IMR-90 (cell line): ENCODE measurements around the gene LALBA. TPM values are rescaled to one million over a fixed set of nuclear protein-coding genes. Genes with fewer than 3 reads are reported as not detected.

ENCODE experiments used
- ATAC-seq: fragments of 200-7000 bp; cut with Tn5 transposase; 2 replicates; pipeline ENCODE4 v1.9.1; 2020; ENCODE audit warnings: low read depth, mild to moderate bottlenecking, moderate library complexity
- BruUV-seq: library from RNA; stranded (reverse); fragments of 400-500 nt; replicated peaks from 2 replicates; lab custom pipeline; 2021; lab: Mats Ljungman, UMichigan
- CTCF ChIA-PET: fragments of 300-600 bp; formaldehyde crosslinking; extraction: SDS; loops from one replicate; lab custom pipeline; 2021; ENCODE audit warnings: antibody characterized with exemption; lab: Yijun Ruan, JAX
- POLR2A ChIA-PET: fragments of 300-600 bp; sonication (Branson Sonifier 250); formaldehyde crosslinking; loops from one replicate; lab custom pipeline; 2022; ENCODE audit warnings: antibody characterized with exemption; ENCODE audit not compliant: unreplicated experiment; lab: Charles Lee
- DNase-seq: peaks from one replicate; pipeline ENCODE4 v3.0.0; 2013
- H2AFZ ChIP-seq: replicated peaks from 2 replicates; pipeline ENCODE3; 2013; ENCODE audit warnings: low read length, mild to moderate bottlenecking; ENCODE audit not compliant: poor library complexity
- H2AK5ac ChIP-seq: 2 replicates; pipeline ENCODE4 v1.6.1; 2013; ENCODE audit warnings: low read depth, low read length, inconsistent platforms
- H2AK9ac ChIP-seq: replicated peaks from 2 replicates; pipeline ENCODE3; 2013; ENCODE audit warnings: mild to moderate bottlenecking, low read depth, low read length, moderate library complexity; ENCODE audit not compliant: poor library complexity
- H2BK120ac ChIP-seq: 2 replicates; pipeline ENCODE4 v1.6.1; 2013; ENCODE audit warnings: low read depth, low read length, inconsistent platforms
- H2BK15ac ChIP-seq: 3 replicates; pipeline ENCODE4 v1.6.1; 2013; ENCODE audit warnings: low read depth, low read length, inconsistent platforms
- H2BK20ac ChIP-seq: 2 replicates; pipeline ENCODE4 v1.6.1; 2013; ENCODE audit warnings: low read depth, mild to moderate bottlenecking, inconsistent platforms, low read length, moderate library complexity
- H2BK5ac ChIP-seq: 2 replicates; pipeline ENCODE4 v1.6.1; 2013; ENCODE audit warnings: mild to moderate bottlenecking, low read depth, low read length, inconsistent platforms; ENCODE audit not compliant: poor library complexity, severe bottlenecking
- H3K14ac ChIP-seq: replicated peaks from 2 replicates; pipeline ENCODE4 v1.6.1; 2013; ENCODE audit warnings: low read depth, low read length, inconsistent platforms
- H3K18ac ChIP-seq: 2 replicates; pipeline ENCODE4 v1.6.1; 2013; ENCODE audit warnings: low read depth, low read length, control low read depth
- H3K23ac ChIP-seq: 2 replicates; pipeline ENCODE4 v1.6.1; 2013; ENCODE audit warnings: low read depth, low read length, inconsistent platforms
- H3K27ac ChIP-seq: 2 replicates; pipeline ENCODE4 v1.5.1; 2013; ENCODE audit warnings: mild to moderate bottlenecking, control low read depth, low read length; ENCODE audit not compliant: insufficient read depth
- H3K27me3 ChIP-seq: 2 replicates; pipeline ENCODE4 v1.6.1; 2013; ENCODE audit warnings: low read length; ENCODE audit not compliant: control insufficient read depth, insufficient read depth
- H3K36me3 ChIP-seq: 2 replicates; pipeline ENCODE4 v1.6.1; 2013; ENCODE audit warnings: low read length, mixed read lengths; ENCODE audit not compliant: control insufficient read depth, insufficient read depth
- H3K4ac ChIP-seq: 2 replicates; pipeline ENCODE4 v1.6.1; 2013; ENCODE audit warnings: low read depth, low read length, inconsistent platforms
- H3K4me1 ChIP-seq: 2 replicates; pipeline ENCODE4 v1.6.1; 2013; ENCODE audit warnings: low read length, mixed read lengths; ENCODE audit not compliant: control insufficient read depth, insufficient read depth
- H3K4me2 ChIP-seq: 2 replicates; pipeline ENCODE4 v1.6.1; 2013; ENCODE audit warnings: low read depth, mild to moderate bottlenecking, control low read depth, low read length, moderate library complexity
- H3K4me3 ChIP-seq: 2 replicates; pipeline ENCODE4 v1.5.1; 2013; ENCODE audit warnings: low read depth, mild to moderate bottlenecking, control low read depth, low read length, moderate library complexity; ENCODE audit not compliant: insufficient read depth
- H3K56ac ChIP-seq: 2 replicates; pipeline ENCODE4 v1.6.1; 2013; ENCODE audit warnings: low read length, inconsistent platforms; ENCODE audit not compliant: insufficient read depth; ENCODE audit errors: extremely low read depth
- H3K79me1 ChIP-seq, 2 experiments: 2 replicates each; pipeline ENCODE4 v1.6.1; 2013; ENCODE audit warnings: low read length in 2 of 2, inconsistent platforms in 1 of 2, low read depth in 1 of 2
- H3K9ac ChIP-seq: 2 replicates; pipeline ENCODE4 v1.6.1; 2013; ENCODE audit warnings: low read depth, low read length, control low read depth
- H3K9me1 ChIP-seq: 2 replicates; pipeline ENCODE4 v1.6.1; 2013; ENCODE audit warnings: low read length, inconsistent platforms; ENCODE audit not compliant: insufficient read depth
- H3K9me3 ChIP-seq: 2 replicates; pipeline ENCODE4 v1.6.1; 2013; ENCODE audit warnings: low read length; ENCODE audit not compliant: control insufficient read depth, insufficient read depth
- H4K20me1 ChIP-seq: 2 replicates; pipeline ENCODE4 v1.6.1; 2013; ENCODE audit warnings: low read length, inconsistent platforms; ENCODE audit not compliant: insufficient read depth
- H4K5ac ChIP-seq: 2 replicates; pipeline ENCODE4 v1.6.1; 2013; ENCODE audit warnings: mild to moderate bottlenecking, low read depth, low read length, control low read depth
- H4K8ac ChIP-seq, 2 experiments: 2 replicates each; pipeline ENCODE4 v1.6.1; 2013; ENCODE audit warnings: low read depth in 2 of 2, low read length in 2 of 2, control low read depth in 1 of 2, inconsistent platforms in 1 of 2
- H4K91ac ChIP-seq: 2 replicates; pipeline ENCODE4 v1.6.1; 2013; ENCODE audit warnings: low read depth, low read length, inconsistent platforms; ENCODE audit not compliant: insufficient read depth
- BHLHE40 ChIP-seq: fragments of 150-350 bp; IDR thresholded peaks from 2 replicates; pipeline ENCODE4 v1.6.1; 2016; ENCODE audit warnings: mild to moderate bottlenecking, low read depth, low read length
- CEBPB ChIP-seq: IDR thresholded peaks from 2 replicates; pipeline ENCODE4 v1.6.1; 2012; ENCODE audit warnings: low read depth, low read length, improper control_type of control experiment
- CHD1 ChIP-seq: IDR thresholded peaks from 2 replicates; pipeline ENCODE4 v1.6.1; 2012; ENCODE audit warnings: low read depth, low read length, improper control_type of control experiment
- CTCF ChIP-seq: conservative IDR thresholded peaks from 2 replicates; pipeline ENCODE4 v1.5.1; 2012; ENCODE audit warnings: mild to moderate bottlenecking, low read depth, low read length, improper control_type of control experiment
- ELK1 ChIP-seq: fragments of 150-350 bp; IDR thresholded peaks from 2 replicates; pipeline ENCODE4 v1.6.1; 2016; ENCODE audit warnings: low read depth, mild to moderate bottlenecking, low read length, moderate library complexity, borderline replicate concordance
- FOS ChIP-seq: fragments of 150-350 bp; IDR thresholded peaks from 2 replicates; pipeline ENCODE4 v1.6.1; 2016; ENCODE audit warnings: low read depth, low read length
- MAFK ChIP-seq: IDR thresholded peaks from 2 replicates; pipeline ENCODE4 v1.6.1; 2012; ENCODE audit warnings: low read depth, low read length, improper control_type of control experiment
- MAZ ChIP-seq: IDR thresholded peaks from 2 replicates; pipeline ENCODE4 v1.6.1; 2012; ENCODE audit warnings: low read depth, mild to moderate bottlenecking, low read length, improper control_type of control experiment, moderate library complexity, borderline replicate concordance
- MXI1 ChIP-seq: IDR thresholded peaks from 2 replicates; pipeline ENCODE4 v1.6.1; 2012; ENCODE audit warnings: low read depth, mild to moderate bottlenecking, low read length, moderate library complexity, borderline replicate concordance
- NFE2L2 ChIP-seq: fragments of 150-350 bp; IDR thresholded peaks from 2 replicates; pipeline ENCODE4 v1.6.1; 2016; ENCODE audit warnings: low read depth, mild to moderate bottlenecking, low read length
- RCOR1 ChIP-seq: IDR thresholded peaks from 2 replicates; pipeline ENCODE4 v1.6.1; 2012; ENCODE audit warnings: mild to moderate bottlenecking, low read length, improper control_type of control experiment; ENCODE audit not compliant: insufficient replicate concordance
- RFX5 ChIP-seq: IDR thresholded peaks from 2 replicates; pipeline ENCODE4 v1.8.0; 2012; ENCODE audit warnings: low read depth, mild to moderate bottlenecking, low read length, moderate library complexity
- SMC3 ChIP-seq: fragments of 150-350 bp; IDR thresholded peaks from 2 replicates; pipeline ENCODE4 v1.6.1; 2016; ENCODE audit warnings: low read depth, mild to moderate bottlenecking, antibody characterized with exemption, low read length, moderate library complexity
- WGBS, 2 experiments: methylation state at CpG; one replicate each; pipeline versions ENCODE4 v1.1.5 to v1.1.7; 2013; ENCODE audit warnings: missing lambda C conversion rate in 2 of 2; ENCODE audit not compliant: insufficient read length in 1 of 2; ENCODE audit errors: extremely low coverage in 2 of 2; 5-methylcytosine and 5-hydroxymethylcytosine counted together
- dilution Hi-C: fragments of 300-500 bp; cut with HindIII; formaldehyde crosslinking; loops from one replicate; pipeline ENCODE4 v1.14.3; 2018; ENCODE audit warnings: low sequenced_read_pairs; ENCODE audit not compliant: unreplicated experiment
- in situ Hi-C: fragments of 300-500 bp; cut with MboI; formaldehyde crosslinking; loops from 3 replicates; pipeline ENCODE4 v1.14.3; 2019; ENCODE audit warnings: low sequenced_read_pairs, inconsistent platforms, mixed read lengths
- intact Hi-C: fragments of 100-400 bp; cut with micrococcal nuclease; formaldehyde crosslinking; loops from 2 replicates; pipeline ENCODE4 v1.10.0; 2022
- polyA plus RNA-seq, 3 experiments: library from polyadenylated mRNA; depleted of rRNA; stranded (reverse); fragments of >200 nt; gene quantifications; 2 replicates each; pipeline ENCODE4 v1.2.3, GENCODE V29; 2012; ENCODE audit warnings: low replicate concordance in 1 of 3
- total RNA-seq: library from RNA; depleted of rRNA; stranded (reverse); fragments of >200 nt; gene quantifications from 2 replicates; pipeline ENCODE4 v1.2.3, GENCODE V29; 2012

The LALBA gene
- total and polyA plus RNA-seq, 2 of the 4 experiments (the other 2 are of a cell fraction), result not detected

DNA sequence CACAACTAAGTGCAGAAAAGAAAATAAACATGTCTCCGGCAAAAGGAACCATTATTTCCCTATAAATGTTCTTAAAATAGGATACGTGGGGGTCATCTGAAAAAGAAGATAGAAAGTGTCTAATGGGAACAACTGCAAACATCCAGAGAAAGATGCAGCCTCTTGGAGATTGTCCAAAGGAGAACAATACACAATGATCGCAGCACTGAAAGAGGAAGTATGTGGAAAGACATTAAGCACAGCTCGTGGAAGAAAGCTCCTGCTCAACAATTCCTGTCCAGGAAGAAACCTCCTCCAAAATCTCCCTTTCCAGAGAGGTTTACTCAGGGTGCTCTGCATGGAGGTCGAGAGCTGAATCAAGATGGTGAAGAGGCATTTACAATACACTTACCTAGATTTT is 2.5 kb upstream of the LALBA start:
- Histone ChIP-seq H3K9ac (no peak overlapping the region), H3K79me1 (no peaks in the 10 kb centered on the region), H3K4me1 (no peaks in the 10 kb centered on the region), H4K8ac (no peak overlapping the region), H4K20me1 (no peaks in the 10 kb centered on the region), H3K56ac (no peak overlapping the region), H2BK15ac (no peak overlapping the region), H2BK120ac (no peak overlapping the region), H2AK5ac (no peak overlapping the region), H3K23ac (no peak overlapping the region), H2AK9ac (no peak overlapping the region), H3K9me3 (no peaks in the 10 kb centered on the region), H4K5ac (no peak overlapping the region), H2AFZ (no peak overlapping the region), H3K36me3 (no peaks in the 10 kb centered on the region), H3K9me1 (no peaks in the 10 kb centered on the region), H2BK5ac (no peak overlapping the region), H3K4me3 (no peak overlapping the region), H3K18ac (no peak overlapping the region), H3K27ac (no peak overlapping the region), H4K91ac (no peak overlapping the region), H3K4me2 (no peak overlapping the region), H2BK20ac (no peak overlapping the region), H3K4ac (no peak overlapping the region), H3K27me3 (no peaks in the 10 kb centered on the region; the same call in 1 of the 2 replicates), H3K14ac (no peak overlapping the region)
- no peak for TF ChIP-seq ELK1
- TF ChIP-seq CHD1, result no peak
- no peak for TF ChIP-seq SMC3
- no peak for TF ChIP-seq MXI1
- TF ChIP-seq RFX5, result no peak
- no peak for TF ChIP-seq CEBPB
- no peak for TF ChIP-seq RCOR1
- TF ChIP-seq FOS, result no peak
- TF ChIP-seq BHLHE40, result no peak
- no peak for TF ChIP-seq MAZ
- TF ChIP-seq MAFK, result no peak
- no peak for TF ChIP-seq NFE2L2
- TF ChIP-seq CTCF, result no peak
- in situ Hi-C loops, result no loop called here
- POLR2A ChIA-PET, result no interaction called here
- dilution Hi-C loops, result no loop called here
- no TSS peak for BruUV-seq
- WGBS, 2 experiments, result no CpG with 5 or more reads among the region's 5 CpGs
- intact Hi-C loops, result no loop called here
- DNase-seq (no peak), ATAC-seq (no peak)
- CTCF ChIA-PET, result no interaction called here
